GM21515 (cell line): ENCODE measurements around the gene KDM4C.
"Not testable (repeated sequence)": the region's sequence is repeated elsewhere in the genome, so short reads cannot be mapped to it uniquely, and the experiment has no call there.

Experiments used
- ATAC-seq: cut with Tn5 transposase; IDR thresholded peaks from one replicate; pipeline ENCODE4 v1.9.1; 2021; ENCODE audit not compliant: unreplicated experiment

The KDM4C gene

DNA sequence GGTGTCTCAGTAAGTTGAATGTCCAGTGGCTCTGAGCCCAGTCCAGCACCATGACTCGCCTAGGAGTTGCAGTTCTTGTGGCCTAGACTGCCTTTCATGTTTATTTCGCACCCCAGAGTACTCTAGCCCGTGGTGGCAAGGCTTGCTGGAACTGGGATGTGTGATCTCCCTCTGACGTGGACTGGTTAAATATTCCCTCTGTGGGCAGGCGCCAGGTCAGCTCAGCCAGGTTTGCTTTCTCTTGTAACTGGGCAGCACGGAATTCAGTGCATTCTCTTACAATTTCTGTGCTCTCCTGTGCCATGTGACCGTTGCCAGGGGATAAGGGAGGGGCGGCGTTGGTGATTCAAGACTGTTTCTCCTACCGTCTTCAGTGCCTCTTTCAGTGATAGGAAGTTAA lies 270.8 kb downstream of the KDM4C start:
- ATAC-seq, result no peak

DNA sequence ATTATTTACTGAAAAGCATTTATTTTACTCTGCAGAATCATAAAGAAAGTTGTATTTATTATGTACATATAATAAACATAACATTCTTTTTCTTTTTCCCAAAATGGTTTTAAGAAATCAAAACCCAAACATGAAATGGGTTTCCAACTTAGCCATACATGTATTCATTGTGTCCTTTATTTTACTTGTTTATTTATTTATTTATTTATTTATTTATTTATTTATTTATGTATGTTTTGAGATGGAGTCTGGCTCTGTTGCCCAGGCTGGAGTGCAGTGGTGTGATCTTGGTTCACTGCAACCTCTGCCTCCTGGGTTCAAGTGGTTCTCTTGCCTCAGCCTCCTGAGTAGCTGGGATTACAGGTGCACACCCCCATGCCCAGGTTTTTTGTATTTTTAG lies 273.2 kb downstream of the KDM4C start:
- ATAC-seq, result not testable (repeated sequence)

DNA sequence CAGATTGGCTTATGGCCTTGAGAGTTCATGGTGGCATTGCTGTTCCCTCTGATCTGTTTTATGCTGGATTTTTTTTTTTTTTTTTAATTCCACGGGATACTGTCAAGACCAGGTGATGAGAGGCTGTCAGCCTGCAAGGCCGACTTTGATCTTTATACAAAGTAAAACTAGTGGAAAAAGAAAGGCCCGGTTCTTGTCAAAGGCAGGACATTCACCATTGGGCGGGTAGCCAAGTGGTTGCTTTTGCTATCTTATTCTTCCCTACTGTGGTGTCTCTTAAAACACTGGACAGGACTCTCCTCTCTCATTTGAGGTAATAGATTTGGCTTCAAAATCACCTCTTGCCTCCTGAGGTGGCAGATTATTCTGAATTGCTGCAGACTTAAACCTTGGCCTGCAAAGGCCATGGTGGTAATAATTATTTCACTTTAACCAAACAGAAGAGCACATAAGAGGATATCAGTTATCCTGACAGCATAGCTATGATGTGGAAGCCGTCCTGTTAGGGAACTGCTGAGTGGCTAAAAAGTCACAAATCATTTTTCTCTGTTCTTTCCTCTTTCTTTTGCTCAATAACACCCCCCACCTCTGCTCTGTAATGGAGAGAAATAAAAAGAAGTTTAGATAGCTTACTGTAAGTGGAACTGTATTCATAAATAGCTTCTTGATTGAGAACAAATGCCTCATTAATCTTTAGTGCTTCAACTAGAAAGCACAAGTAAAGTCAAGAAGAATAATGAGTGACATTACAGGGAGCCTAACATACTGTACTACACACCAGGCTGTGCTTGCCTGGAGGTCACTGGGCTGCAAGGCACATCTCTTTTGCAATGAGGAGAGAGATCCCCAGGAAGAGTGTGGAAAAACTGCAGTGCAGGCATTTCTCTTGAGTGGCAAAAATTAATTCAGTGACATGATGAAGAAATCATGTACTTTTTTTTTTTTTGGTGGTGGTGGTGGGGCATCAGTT lies 275.6 kb downstream of the KDM4C start:
- no peak for ATAC-seq

DNA sequence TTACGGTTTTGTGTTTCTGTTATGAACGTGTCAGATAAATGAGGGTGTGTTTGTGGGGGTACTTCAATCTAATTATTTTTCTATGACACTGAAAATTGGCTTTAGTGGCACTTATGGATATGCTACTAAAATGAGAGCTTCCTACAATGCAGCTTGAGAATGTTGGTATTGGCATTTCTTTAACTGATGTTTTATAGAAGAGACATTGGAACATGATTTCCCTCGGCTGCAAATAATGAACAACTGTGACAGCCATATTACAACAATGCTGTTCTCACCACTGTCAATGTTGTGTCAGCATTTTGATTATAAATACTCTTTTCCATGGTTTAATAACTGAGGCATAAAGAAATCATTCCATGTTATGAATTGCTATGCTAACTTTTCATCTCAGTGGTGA lies 279.4 kb downstream of the KDM4C start:
- ATAC-seq, result no peak

DNA sequence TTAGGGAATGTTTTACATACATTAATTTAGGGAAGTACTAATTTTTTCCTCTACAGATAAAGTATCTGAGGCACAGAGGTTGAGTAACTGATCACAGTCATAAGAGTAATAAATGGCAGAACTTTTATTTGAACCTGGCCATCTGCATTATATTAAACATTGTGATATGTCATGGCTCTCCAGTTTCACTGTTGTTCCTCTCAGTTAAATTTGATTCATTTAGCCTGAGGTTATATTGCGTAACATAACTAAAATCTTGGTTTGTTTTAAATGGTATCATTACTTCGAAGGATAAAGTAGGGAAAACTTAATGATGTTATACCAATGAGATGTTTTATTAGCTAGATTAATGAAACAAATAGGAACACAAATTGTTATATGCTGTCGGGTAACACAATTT lies 284.4 kb downstream of the KDM4C start:
- ATAC-seq, result no peak

DNA sequence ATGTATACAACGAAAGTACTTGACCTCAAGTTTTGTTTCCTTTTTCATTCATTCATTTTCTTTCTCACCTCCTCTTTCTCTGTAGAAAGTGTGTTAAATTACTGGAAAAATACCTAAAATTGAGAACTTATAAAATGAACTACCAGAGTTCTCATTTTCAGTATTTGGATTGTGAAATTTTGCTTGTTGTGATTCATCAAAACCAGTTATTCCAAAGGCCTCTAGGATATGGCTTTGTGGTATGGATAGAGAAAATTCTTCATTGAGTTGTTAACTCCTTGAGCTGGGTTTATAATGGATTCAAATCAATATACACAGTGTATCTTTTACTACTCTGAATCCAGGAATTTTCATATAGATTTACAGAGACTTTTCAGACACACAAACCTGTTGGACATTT lies 287.6 kb downstream of the KDM4C start:
- no peak for ATAC-seq

DNA sequence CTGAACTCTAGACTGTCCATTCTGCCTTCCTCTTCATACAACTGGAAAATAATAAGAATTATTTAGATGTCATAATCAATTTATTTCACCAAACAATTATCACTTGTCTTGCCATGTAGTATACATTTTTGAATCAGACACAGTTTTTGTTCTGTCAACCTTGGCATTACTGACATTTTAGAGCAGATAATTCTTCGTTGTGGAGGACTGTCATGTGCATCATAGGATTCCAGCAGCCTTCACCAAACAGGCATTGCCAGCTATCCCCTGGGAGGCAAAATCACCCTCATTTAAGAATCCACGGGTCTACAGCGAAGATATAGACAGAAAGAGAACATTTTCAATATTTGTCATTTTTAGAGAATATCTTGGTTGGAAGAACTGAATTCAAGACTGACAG lies 293.9 kb downstream of the KDM4C start:
- no peak for ATAC-seq

GRCh38 chr9:7053903-7054302 lies 296.1 kb downstream of the KDM4C start:
- no peak for ATAC-seq

GRCh38 chr9:7055171-7055903 lies 297.6 kb downstream of the KDM4C start:
- ATAC-seq, result no peak

GRCh38 chr9:7056254-7056653 lies 298.5 kb downstream of the KDM4C start:
- ATAC-seq, result no peak

GRCh38 chr9:7058473-7058872 lies 300.7 kb downstream of the KDM4C start:
- ATAC-seq, result no peak

- ATAC-seq, result no peak
These were observed 309.4 kb downstream of the KDM4C start for GRCh38 chr9:7067169-7067568.

GRCh38 chr9:7071916-7072315 lies 314.1 kb downstream of the KDM4C start:
- ATAC-seq, result no peak

GRCh38 chr9:7073706-7074105 lies 315.9 kb downstream of the KDM4C start:
- ATAC-seq, result no peak

GRCh38 chr9:7075154-7075553 lies 317.4 kb downstream of the KDM4C start:
- ATAC-seq, result no peak

- no peak for ATAC-seq
These were observed 321.3 kb downstream of the KDM4C start for GRCh38 chr9:7079051-7079450.

GRCh38 chr9:7081065-7081600 lies 323.4 kb downstream of the KDM4C start:
- ATAC-seq, result no peak

GRCh38 chr9:7083192-7083591 lies 325.4 kb downstream of the KDM4C start:
- ATAC-seq, result no peak

DNA sequence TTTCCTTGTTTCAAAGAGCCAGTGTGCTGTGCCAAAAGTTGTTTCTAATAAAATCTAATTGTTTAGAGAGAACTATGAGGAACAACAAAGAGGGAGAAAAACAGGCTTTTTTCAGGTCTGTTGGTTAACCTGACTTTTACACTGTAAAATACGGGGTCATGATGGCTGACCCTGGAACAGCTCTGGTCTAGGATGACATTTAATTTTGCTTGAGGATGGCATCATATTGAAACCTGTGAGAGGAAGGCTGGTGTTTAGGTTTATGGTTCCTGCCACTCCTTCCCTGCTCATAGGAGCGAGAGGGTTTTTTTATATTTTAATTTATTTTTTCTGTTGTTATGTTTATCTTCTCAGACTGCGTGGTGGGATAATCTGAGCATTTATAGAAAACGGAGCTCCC lies 327.6 kb downstream of the KDM4C start:
- no peak for ATAC-seq

- no peak for ATAC-seq
These were observed 328.6 kb downstream of the KDM4C start for GRCh38 chr9:7086389-7086788.

- no peak for ATAC-seq
These were observed 330.8 kb downstream of the KDM4C start for GRCh38 chr9:7088611-7089010.
